HepG2 (cell line): ENCODE results near the gene SUSD4. TPM values are rescaled to one million over a fixed set of nuclear protein-coding genes. Genes with fewer than 3 reads are reported as not detected.

Source experiments
- ATAC-seq: fragments of 200-7000 bp; cut with Tn5 transposase; 3 replicates; pipeline ENCODE4 v1.9.1; 2020; ENCODE audit warnings: mild to moderate bottlenecking, moderate library complexity
- BruUV-seq: library from RNA; stranded (reverse); fragments of 400-500 nt; replicated peaks from 2 replicates; lab custom pipeline; 2021; lab: Mats Ljungman, UMichigan
- CTCF ChIA-PET: fragments of 300-600 bp; formaldehyde crosslinking; extraction: SDS; loops from one replicate; lab custom pipeline; 2021; ENCODE audit warnings: low total read pairs, inconsistent platforms, low intra/inter-chr PET ratio; lab: Yijun Ruan, JAX
- POLR2A ChIA-PET: fragments of 350-600 bp; sonication (Branson Sonifier 250); formaldehyde crosslinking; loops from one replicate; lab custom pipeline; 2020; ENCODE audit warnings: antibody characterized with exemption, inconsistent platforms; lab: Yijun Ruan, JAX
- DNase-seq: peaks from one replicate; pipeline ENCODE4 v3.0.0-alpha.2; 2015; ENCODE audit warnings: low spot score
- FAIRE-seq: peaks from 3 replicates; lab custom pipeline; 2011; peaks lifted over from hg19 to GRCh38; lab: Jason Lieb, UNC
- H2AFZ ChIP-seq: one replicate; pipeline ENCODE4 v1.6.1; 2011; ENCODE audit warnings: low read length, inconsistent platforms
- H3K27ac ChIP-seq: fragments of 300-600 bp; 3 replicates; pipeline ENCODE4 v1.8.0; 2011; ENCODE audit warnings: mixed run types, mild to moderate bottlenecking, mixed read lengths, low read length, inconsistent platforms; ENCODE audit not compliant: insufficient read depth; ENCODE audit errors: extremely low read length
- H3K27me3 ChIP-seq, 2 experiments: fragments of 200-600 bp in 1 of 2; 2 replicates in 1 of 2; 3 replicates in 1 of 2; pipeline versions ENCODE4 v1.6.0 to v1.8.0; 2011; ENCODE audit warnings: low read length in 2 of 2, mild to moderate bottlenecking in 2 of 2, moderate library complexity in 2 of 2, inconsistent platforms in 1 of 2; ENCODE audit not compliant: insufficient read depth in 2 of 2, control insufficient read depth in 1 of 2
- H3K36me3 ChIP-seq, 2 experiments: fragments of 200-600 bp in 1 of 2; replicated peaks in 1 of 2; 2 replicates in 1 of 2; 3 replicates in 1 of 2; pipeline versions ENCODE4 v1.5.1 to v1.8.0; 2011; ENCODE audit warnings: low read length in 2 of 2, inconsistent platforms in 1 of 2; ENCODE audit not compliant: insufficient read depth in 2 of 2, control insufficient read depth in 1 of 2
- H3K4me1 ChIP-seq: 2 replicates; pipeline ENCODE4 v1.5.1; 2012; ENCODE audit warnings: low read length, inconsistent platforms; ENCODE audit not compliant: insufficient read depth
- H3K4me2 ChIP-seq: 2 replicates; pipeline ENCODE4 v1.6.0; 2011; ENCODE audit warnings: low read depth, low read length, inconsistent platforms
- H3K4me3 ChIP-seq, 3 experiments: fragments of 200-600 bp in 1 of 3; sonication (generic), shearing (Covaris generic) in 1 of 3; replicated peaks in 1 of 3; 2 replicates each; pipeline ENCODE4 v1.5.1; 2011 to 2016; ENCODE audit warnings: low read length in 3 of 3, inconsistent platforms in 2 of 3, low read depth in 2 of 3, mild to moderate bottlenecking in 2 of 3, control low read depth in 1 of 3, mixed read lengths in 1 of 3; ENCODE audit not compliant: insufficient read depth in 1 of 3
- H3K79me2 ChIP-seq: one replicate; pipeline ENCODE4 v1.6.1; 2011; ENCODE audit warnings: low read length, inconsistent platforms; ENCODE audit not compliant: insufficient read depth
- H3K9ac ChIP-seq: 2 replicates; pipeline ENCODE4 v1.6.0; 2011; ENCODE audit warnings: mild to moderate bottlenecking, low read depth, low read length, inconsistent platforms; ENCODE audit not compliant: insufficient read depth
- H3K9me3 ChIP-seq: 2 replicates; pipeline ENCODE4 v1.5.1; 2012; ENCODE audit warnings: mild to moderate bottlenecking, low read length
- H4K20me1 ChIP-seq: 2 replicates; pipeline ENCODE4 v1.6.0; 2011; ENCODE audit warnings: inconsistent platforms, mild to moderate bottlenecking, low read length, moderate library complexity; ENCODE audit not compliant: insufficient read depth
- CHCHD3 ChIP-seq: sonication (generic); formaldehyde crosslinking; IDR thresholded peaks from 2 replicates; pipeline ENCODE4 v1.8.0; 2022; ENCODE audit warnings: mild to moderate bottlenecking, missing genetic modification reagents, moderate library complexity
- ELF4 ChIP-seq: sonication (generic); formaldehyde crosslinking; IDR thresholded peaks from 2 replicates; pipeline ENCODE4 v1.5.0; 2020; ENCODE audit warnings: missing genetic modification reagents, mild to moderate bottlenecking, moderate library complexity, borderline replicate concordance
- FOXP1 ChIP-seq, 2 experiments: fragments of 450-650 bp in 1 of 2; IDR thresholded peaks; 2 replicates each; pipeline ENCODE4 v1.6.1; 2017 to 2018; ENCODE audit warnings: antibody characterized with exemption in 1 of 2
- MTF1 ChIP-seq: sonication (generic); formaldehyde crosslinking; IDR thresholded peaks from 2 replicates; pipeline ENCODE4 v1.5.0; 2020; ENCODE audit warnings: missing genetic modification reagents
- NFE2L1 ChIP-seq: sonication (generic); formaldehyde crosslinking; IDR thresholded peaks from 2 replicates; pipeline ENCODE4 v1.4.0; 2020; ENCODE audit warnings: missing genetic modification reagents, mild to moderate bottlenecking, borderline replicate concordance
- REXO4 ChIP-seq: sonication (generic); formaldehyde crosslinking; IDR thresholded peaks from 2 replicates; pipeline ENCODE4 v1.8.0; 2022; ENCODE audit warnings: missing genetic modification reagents, mild to moderate bottlenecking, borderline replicate concordance
- RFXAP ChIP-seq: sonication (generic); formaldehyde crosslinking; IDR thresholded peaks from 2 replicates; pipeline ENCODE4 v1.4.0; 2020; ENCODE audit warnings: missing genetic modification reagents, borderline replicate concordance
- TOPORS ChIP-seq: sonication (generic); formaldehyde crosslinking; IDR thresholded peaks from 2 replicates; pipeline ENCODE4 v1.8.0; 2023; ENCODE audit warnings: mild to moderate bottlenecking, missing genetic modification reagents
- ZNF205 ChIP-seq: IDR thresholded peaks from 2 replicates; pipeline ENCODE4 v1.6.1; 2018; ENCODE audit warnings: missing biosample characterization, missing genetic modification reagents
- ZNF616 ChIP-seq: sonication (generic); formaldehyde crosslinking; IDR thresholded peaks from 2 replicates; pipeline ENCODE4 v1.5.0; 2020; ENCODE audit warnings: low read depth, mild to moderate bottlenecking, missing genetic modification reagents
- ZNF724P ChIP-seq: sonication (generic); formaldehyde crosslinking; IDR thresholded peaks from 2 replicates; pipeline ENCODE4 v1.8.0; 2022; ENCODE audit warnings: missing genetic modification reagents, borderline replicate concordance
- ZNF737 ChIP-seq: sonication (generic); formaldehyde crosslinking; IDR thresholded peaks from 2 replicates; pipeline ENCODE4 v1.5.0; 2020; ENCODE audit warnings: missing genetic modification reagents, mild to moderate bottlenecking, borderline replicate concordance
- ZNF780A ChIP-seq: sonication (generic); formaldehyde crosslinking; IDR thresholded peaks from 2 replicates; pipeline ENCODE4 v1.8.0; 2022; ENCODE audit warnings: mild to moderate bottlenecking, missing genetic modification reagents, moderate library complexity
- ZNF878 ChIP-seq: sonication (generic); formaldehyde crosslinking; IDR thresholded peaks from 2 replicates; pipeline ENCODE4 v1.8.1; 2023; ENCODE audit warnings: mild to moderate bottlenecking, missing genetic modification reagents, moderate library complexity
- WGBS: methylation state at CpG from one replicate; pipeline ENCODE4 v1.1.6; 2017; ENCODE audit warnings: low lambda C conversion rate; 5-methylcytosine and 5-hydroxymethylcytosine counted together
- in situ Hi-C: cut with HindIII; loops from 2 replicates; pipeline ENCODE4 v1.10.0; 2017; ENCODE audit warnings: low pct_unique_long_range_greater_than_20kb; ENCODE audit not compliant: extremely low pct_ligation_motif_present
- intact Hi-C: fragments of 100-400 bp; cut with micrococcal nuclease; formaldehyde crosslinking; loops from one replicate; pipeline ENCODE4 v1.10.0; 2022; ENCODE audit not compliant: unreplicated experiment
- polyA plus RNA-seq, 8 experiments: library from polyadenylated mRNA; depleted of rRNA in 3 of 8; stranded (reverse) in 7 of 8; unstranded in 1 of 8; fragments of >200 nt; fragmentation: Illumina TruSeq in 4 of 8; extraction: Trizol in 4 of 8; gene quantifications; 2 replicates each; pipeline versions ENCODE4 v1.2.1 to v1.2.3, GENCODE V29; 2011 to 2016; ENCODE audit warnings: low read depth in 4 of 8, missing spikeins in 1 of 8, mixed read lengths in 1 of 8; ENCODE audit not compliant: insufficient read depth in 1 of 8
- total RNA-seq, 5 experiments: library from RNA; depleted of rRNA; stranded (reverse); fragments of >200 nt; fragmentation: Illumina TruSeq; extraction: Trizol; gene quantifications; 2 replicates each; pipeline ENCODE4 v1.2.3, GENCODE V29; 2016; ENCODE audit warnings: low read depth in 1 of 5
- TF ChIP-seq, protein P1 (sequence below): sonication (generic); formaldehyde crosslinking; IDR thresholded peaks from 2 replicates; pipeline ENCODE4 v1.5.0; 2020; ENCODE audit warnings: missing genetic modification reagents
- TF ChIP-seq, protein P2 (sequence below): sonication (generic); formaldehyde crosslinking; IDR thresholded peaks from 2 replicates; pipeline ENCODE4 v1.4.0; 2020; ENCODE audit warnings: missing genetic modification reagents, borderline replicate concordance

Gene SUSD4
- total and polyA plus RNA-seq, 2 of the 13 experiments (the other 11 are each of a cell fraction or from before 2014, with no cell fraction given) = not detected

DNA sequence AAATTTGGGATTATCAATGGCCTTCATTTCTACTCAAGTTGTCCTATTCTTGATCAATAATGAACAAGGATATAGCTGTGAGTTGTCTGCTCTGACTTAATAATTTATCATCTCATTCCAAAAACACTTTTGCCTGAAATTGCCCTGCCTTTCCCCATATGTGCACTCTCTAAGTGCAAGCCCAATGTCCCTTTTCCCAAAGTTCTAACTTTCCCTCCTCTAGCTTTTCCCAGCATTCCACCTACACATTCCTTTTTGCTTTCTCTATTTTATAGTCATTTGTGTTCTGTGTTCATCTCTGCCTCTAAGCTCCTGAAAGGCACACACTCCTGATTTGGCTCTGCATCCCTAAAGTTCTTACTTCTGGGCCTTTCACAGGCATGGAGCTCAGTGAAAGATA is 34.7 kb downstream of the SUSD4 start (continued):
- TF ChIP-seq ELF4 (CRISPR knock-in tag) (no peak), FOXP1 (IDR thresholded peaks at IDR 0.05) (no peak), FOXP1 (CRISPR knock-in tag; IDR thresholded peaks at IDR 0.05) (no peak), MTF1 (no peak), RFXAP (CRISPR knock-in tag) (no peak), ZNF780A (CRISPR knock-in tag) (no peak), ZNF616 (CRISPR knock-in tag) (no peak), REXO4 (CRISPR knock-in tag) (no peak), ZNF724P (no peak), ZNF205 (no peak), CHCHD3 (CRISPR knock-in tag) (no peak), TOPORS (no peak)
- TF ChIP-seq, protein P1, sequence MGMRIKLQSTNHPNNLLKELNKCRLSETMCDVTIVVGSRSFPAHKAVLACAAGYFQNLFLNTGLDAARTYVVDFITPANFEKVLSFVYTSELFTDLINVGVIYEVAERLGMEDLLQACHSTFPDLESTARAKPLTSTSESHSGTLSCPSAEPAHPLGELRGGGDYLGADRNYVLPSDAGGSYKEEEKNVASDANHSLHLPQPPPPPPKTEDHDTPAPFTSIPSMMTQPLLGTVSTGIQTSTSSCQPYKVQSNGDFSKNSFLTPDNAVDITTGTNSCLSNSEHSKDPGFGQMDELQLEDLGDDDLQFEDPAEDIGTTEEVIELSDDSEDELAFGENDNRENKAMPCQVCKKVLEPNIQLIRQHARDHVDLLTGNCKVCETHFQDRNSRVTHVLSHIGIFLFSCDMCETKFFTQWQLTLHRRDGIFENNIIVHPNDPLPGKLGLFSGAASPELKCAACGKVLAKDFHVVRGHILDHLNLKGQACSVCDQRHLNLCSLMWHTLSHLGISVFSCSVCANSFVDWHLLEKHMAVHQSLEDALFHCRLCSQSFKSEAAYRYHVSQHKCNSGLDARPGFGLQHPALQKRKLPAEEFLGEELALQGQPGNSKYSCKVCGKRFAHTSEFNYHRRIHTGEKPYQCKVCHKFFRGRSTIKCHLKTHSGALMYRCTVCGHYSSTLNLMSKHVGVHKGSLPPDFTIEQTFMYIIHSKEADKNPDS (CRISPR knock-in tag) = no peak

DNA sequence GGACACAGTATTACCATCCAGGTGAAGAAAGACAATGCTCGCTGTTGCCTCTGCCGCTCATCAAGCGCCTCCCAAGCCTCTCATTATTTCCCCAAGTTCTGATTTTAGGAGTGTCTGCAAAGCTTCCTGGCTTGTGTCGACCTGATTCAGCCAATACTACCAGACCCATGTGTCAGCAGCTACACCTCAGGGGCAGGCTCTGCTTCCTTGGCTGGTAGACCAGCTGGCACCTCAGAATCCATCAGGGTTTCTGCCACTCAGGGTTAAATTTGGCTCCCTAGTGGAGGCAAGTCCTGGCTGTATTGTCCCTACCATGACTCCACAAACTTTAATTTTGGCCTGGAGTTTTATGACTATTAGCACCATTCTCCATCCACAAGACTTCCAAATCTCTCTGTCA is 35.4 kb downstream of the SUSD4 start:
- ATAC-seq (no peak), DNase-seq (no peak), FAIRE-seq (no peak)
- intact Hi-C loops (no loop called here), in situ Hi-C loops (no loop called here)
- no peaks in the 10 kb centered on the region for H4K20me1 ChIP-seq
- CTCF ChIA-PET = no interaction called here
- no peak overlapping the region for H3K4me2 ChIP-seq
- POLR2A ChIA-PET = no interaction called here
- no peaks in the 10 kb centered on the region for H3K4me1 ChIP-seq
- no peaks in the 10 kb centered on the region for H3K36me3 ChIP-seq
- no peaks in the 10 kb centered on the region for H3K9me3 ChIP-seq
- H3K27me3 ChIP-seq = 0 out of 5 replicates have a peak, but pooled peaks cover 0 to 6% of the 10 kb centered on the region in 2 experiments
- no peak overlapping the region for H3K9ac ChIP-seq
- WGBS = 56% methylated on average over 4 of the region's 4 CpGs
- H2AFZ ChIP-seq = no peak overlapping the region
- no peaks in the 10 kb centered on the region for H3K79me2 ChIP-seq
- H3K27ac ChIP-seq = no peak overlapping the region
- no peak overlapping the region for H3K4me3 ChIP-seq
- BruUV-seq = no TSS peak
- TF ChIP-seq NFE2L1 (CRISPR knock-in tag) (no peak), ZNF878 (CRISPR knock-in tag) (no peak), ZNF737 (CRISPR knock-in tag) (no peak)
- TF ChIP-seq, protein P2, sequence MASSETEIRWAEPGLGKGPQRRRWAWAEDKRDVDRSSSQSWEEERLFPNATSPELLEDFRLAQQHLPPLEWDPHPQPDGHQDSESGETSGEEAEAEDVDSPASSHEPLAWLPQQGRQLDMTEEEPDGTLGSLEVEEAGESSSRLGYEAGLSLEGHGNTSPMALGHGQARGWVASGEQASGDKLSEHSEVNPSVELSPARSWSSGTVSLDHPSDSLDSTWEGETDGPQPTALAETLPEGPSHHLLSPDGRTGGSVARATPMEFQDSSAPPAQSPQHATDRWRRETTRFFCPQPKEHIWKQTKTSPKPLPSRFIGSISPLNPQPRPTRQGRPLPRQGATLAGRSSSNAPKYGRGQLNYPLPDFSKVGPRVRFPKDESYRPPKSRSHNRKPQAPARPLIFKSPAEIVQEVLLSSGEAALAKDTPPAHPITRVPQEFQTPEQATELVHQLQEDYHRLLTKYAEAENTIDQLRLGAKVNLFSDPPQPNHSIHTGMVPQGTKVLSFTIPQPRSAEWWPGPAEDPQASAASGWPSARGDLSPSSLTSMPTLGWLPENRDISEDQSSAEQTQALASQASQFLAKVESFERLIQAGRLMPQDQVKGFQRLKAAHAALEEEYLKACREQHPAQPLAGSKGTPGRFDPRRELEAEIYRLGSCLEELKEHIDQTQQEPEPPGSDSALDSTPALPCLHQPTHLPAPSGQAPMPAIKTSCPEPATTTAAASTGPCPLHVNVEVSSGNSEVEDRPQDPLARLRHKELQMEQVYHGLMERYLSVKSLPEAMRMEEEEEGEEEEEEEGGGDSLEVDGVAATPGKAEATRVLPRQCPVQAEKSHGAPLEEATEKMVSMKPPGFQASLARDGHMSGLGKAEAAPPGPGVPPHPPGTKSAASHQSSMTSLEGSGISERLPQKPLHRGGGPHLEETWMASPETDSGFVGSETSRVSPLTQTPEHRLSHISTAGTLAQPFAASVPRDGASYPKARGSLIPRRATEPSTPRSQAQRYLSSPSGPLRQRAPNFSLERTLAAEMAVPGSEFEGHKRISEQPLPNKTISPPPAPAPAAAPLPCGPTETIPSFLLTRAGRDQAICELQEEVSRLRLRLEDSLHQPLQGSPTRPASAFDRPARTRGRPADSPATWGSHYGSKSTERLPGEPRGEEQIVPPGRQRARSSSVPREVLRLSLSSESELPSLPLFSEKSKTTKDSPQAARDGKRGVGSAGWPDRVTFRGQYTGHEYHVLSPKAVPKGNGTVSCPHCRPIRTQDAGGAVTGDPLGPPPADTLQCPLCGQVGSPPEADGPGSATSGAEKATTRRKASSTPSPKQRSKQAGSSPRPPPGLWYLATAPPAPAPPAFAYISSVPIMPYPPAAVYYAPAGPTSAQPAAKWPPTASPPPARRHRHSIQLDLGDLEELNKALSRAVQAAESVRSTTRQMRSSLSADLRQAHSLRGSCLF (CRISPR knock-in tag) = no peak
